ENCODE measurements around the gene MARCHF3.
A peak's percentile ranks its signal among the peaks of the same experiment; 100 is the strongest.
"Not testable (repeated sequence)": the region's sequence is repeated elsewhere in the genome, so short reads cannot be mapped to it uniquely, and the experiment has no call there.

MARCHF3 gene

DNA sequence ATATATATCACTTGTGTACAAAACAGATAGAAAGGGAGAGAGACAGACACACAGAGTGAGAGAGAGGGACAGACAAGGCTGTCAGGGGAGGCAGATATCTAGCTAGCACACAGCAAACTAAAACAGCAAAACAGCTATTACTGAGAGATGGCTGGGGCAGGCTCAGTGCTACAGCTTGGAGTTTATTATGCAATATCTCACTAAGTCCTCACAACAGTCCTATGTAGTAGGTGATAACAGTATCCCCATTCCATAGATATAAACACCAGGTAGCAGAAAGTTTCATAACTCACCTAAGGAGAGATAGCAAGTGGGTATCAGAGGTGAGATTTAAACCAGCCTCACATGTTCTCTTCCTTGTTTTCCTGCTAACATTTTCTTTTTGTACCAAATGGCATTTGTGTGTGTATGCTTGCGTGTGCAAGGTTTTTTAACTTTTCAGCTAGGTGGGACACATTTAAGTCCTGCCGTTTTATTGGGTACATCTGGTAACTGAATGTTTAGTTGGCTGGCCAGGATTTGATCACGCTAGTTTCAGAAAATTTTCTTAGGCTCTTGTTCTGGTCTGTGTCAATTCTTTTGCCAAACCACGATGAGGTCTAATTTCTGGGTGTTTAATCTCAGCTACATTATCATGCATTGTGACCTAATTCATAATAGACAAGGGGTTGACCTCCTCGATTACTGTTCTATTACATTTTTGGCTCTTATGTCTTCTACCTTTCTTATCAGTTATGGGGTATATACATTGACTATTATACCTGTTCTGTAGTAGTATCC lies 148.3 kb downstream of the MARCHF3 start:
- no peak for DNase-seq (ENCODE audit: low spot score)
- FAIRE-seq: no peak

GRCh38 chr5:126878634-126879033 lies 151.7 kb downstream of the MARCHF3 start:
- no peak for FAIRE-seq
- DNase-seq (ENCODE audit: low spot score): no peak

- FAIRE-seq (no peak), DNase-seq (ENCODE audit: low spot score) (no peak)
Observed at GRCh38 chr5:126878085-126878484, 152.3 kb downstream of the MARCHF3 start.

GRCh38 chr5:126877602-126878001 lies 152.8 kb downstream of the MARCHF3 start:
- no peak for DNase-seq (ENCODE audit: low spot score)

GRCh38 chr5:126875303-126875785 lies 155.0 kb downstream of the MARCHF3 start:
- no peak for FAIRE-seq

More at GRCh38 chr5:126877602-126878001, 152.8 kb downstream of the MARCHF3 start:
- FAIRE-seq: no peak

DNA sequence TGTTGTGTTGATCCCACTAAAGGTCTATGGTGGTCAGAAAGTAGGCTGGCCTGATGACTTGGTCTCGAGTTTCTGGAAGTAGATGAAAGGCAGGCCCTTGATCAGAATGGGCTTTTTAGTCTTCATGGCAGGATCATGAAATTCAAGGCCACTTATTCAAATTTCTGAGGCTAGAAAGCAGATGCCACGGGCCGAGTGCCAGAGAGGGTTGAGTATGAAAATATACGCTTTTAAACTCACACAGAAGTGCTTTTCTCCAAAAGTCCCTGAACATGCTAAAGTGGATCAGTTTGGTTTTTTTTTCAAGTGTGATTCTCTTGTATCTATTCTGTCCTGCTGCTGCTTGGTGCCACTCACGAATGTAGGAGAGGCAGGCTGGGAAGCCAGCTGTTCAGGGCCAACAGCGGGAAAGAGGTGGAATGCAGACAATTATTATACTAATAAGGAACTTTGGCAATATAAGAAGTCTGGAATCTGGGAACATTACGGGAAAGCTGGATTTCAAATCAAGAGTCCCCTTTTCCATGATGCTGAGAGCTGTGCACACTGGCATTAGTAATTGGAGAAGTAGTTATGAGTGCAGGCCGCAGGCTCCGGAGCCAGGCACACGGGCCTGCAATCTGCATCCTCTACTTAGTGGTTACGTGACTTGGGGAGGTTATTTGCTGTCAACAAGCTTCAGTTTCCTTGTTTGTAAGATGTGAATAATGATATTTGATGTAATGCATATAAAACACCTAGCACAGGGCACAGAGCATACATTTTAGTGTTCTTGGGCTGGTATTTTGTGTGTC lies 157.6 kb downstream of the MARCHF3 start:
- DNase-seq (ENCODE audit: low spot score) (no peak), FAIRE-seq (no peak)

More at GRCh38 chr5:126875303-126875785, 155.0 kb downstream of the MARCHF3 start:
- DNase-seq (ENCODE audit: low spot score): no peak

GRCh38 chr5:126871441-126871840 lies 158.9 kb downstream of the MARCHF3 start:
- no peak for FAIRE-seq
- DNase-seq (ENCODE audit: low spot score): no peak

DNA sequence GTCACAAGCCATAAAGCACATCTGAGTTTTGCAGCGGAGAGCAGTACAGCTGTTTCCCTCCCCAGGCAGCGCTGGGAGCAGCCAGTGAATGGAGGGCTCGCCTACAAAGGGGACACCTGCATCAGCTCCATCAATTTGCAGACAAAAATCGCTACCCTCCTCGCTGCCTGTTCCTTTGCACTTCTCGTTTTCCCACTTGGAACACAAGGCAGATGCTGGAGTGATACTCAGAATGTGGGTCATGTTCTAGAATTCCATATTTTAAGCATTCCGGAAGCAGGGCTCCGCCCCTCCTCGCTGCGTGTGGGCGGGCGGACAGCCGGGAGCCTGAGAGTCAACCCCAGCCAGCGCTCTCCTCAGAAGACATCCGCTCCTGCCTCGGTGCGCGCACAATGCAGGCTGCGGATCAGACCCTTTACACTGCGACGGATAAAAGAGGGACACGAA lies 161.3 kb downstream of the MARCHF3 start:
- no peak for DNase-seq (ENCODE audit: low spot score)

DNA sequence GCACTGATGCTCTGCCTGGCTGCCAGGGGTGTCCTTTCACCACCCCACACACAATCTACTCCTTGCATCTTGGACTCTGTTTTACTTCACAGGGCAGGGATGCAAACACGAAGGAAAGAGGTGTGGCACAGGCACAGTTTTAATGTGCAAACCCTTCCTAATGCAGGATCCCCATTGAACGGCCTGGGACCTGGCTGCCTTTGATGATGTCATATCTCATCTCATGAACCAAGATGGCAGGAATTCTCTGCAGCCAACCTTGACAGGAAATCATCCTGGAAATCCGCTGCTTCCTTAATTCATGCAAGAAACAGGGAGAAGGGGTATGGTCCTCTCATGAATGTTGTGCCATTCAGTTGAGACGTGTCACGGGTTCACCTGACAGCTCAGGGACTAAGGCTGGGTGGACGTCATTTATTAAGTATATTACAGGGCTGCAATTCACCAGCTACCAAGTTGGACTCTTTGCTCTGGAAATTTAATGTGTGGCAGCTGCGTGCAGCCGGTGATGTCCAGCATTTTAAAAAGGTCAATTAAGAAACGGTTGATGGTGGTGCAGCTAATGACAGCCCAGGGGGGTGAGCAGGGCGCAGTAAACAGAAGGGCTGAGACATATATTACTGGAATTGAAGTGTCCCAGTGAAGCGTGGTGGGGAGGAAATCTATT lies 161.9 kb downstream of the MARCHF3 start:
- DNase-seq (ENCODE audit: low spot score) (no peak), FAIRE-seq (no peak)

More for the DNA sequence above, 161.3 kb downstream of the MARCHF3 start:
- no peak for FAIRE-seq

GRCh38 chr5:126866851-126867636 lies 163.3 kb downstream of the MARCHF3 start:
- DNase-seq (ENCODE audit: low spot score): no peak
- FAIRE-seq: no peak

DNA sequence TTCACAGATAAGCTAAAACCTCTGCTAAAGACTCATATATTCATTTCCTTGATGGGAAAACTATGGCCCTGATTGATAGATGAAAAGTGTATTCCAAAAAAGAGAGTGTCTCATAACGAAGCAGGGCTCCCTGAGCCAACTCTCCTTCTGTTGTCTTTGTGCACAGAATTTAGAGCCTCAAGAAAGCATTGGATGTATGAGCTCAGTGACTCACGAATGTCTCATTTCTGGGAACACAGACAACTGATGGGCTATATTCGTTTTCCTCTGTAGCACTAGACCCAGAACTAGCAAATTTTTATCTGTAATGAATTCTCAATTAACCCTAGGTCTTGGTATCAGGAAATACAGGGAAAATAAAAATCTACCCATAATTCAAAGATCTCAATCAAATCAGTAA lies 165.1 kb downstream of the MARCHF3 start:
- FAIRE-seq: no peak
- DNase-seq (ENCODE audit: low spot score): no peak

GRCh38 chr5:126864042-126864688 lies 166.2 kb downstream of the MARCHF3 start:
- DNase-seq (ENCODE audit: low spot score) (peak; percentile 27), FAIRE-seq (no peak)

DNA sequence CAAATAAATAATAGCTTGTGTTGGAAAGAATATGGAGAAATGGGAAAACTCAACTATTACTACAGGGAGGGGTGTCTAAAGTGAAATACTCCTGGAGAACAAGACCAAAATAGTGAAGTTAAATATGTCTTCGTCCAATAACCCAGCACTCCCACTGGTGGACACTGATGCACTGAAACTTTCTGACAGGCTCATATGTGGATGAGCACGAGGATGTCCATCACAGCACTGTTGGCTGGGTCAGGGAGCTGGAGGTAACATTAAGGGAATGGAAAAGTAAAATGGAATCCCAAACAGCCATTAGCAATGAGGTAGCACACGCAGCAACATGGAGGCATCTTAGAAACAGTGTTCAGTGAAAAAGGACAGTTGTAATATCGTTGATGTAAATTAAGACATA lies 167.0 kb downstream of the MARCHF3 start:
- FAIRE-seq (no peak), DNase-seq (ENCODE audit: low spot score) (no peak)

- DNase-seq (ENCODE audit: low spot score) (no peak), FAIRE-seq (no peak)
Observed at GRCh38 chr5:126858441-126858840, 171.9 kb downstream of the MARCHF3 start.

DNA sequence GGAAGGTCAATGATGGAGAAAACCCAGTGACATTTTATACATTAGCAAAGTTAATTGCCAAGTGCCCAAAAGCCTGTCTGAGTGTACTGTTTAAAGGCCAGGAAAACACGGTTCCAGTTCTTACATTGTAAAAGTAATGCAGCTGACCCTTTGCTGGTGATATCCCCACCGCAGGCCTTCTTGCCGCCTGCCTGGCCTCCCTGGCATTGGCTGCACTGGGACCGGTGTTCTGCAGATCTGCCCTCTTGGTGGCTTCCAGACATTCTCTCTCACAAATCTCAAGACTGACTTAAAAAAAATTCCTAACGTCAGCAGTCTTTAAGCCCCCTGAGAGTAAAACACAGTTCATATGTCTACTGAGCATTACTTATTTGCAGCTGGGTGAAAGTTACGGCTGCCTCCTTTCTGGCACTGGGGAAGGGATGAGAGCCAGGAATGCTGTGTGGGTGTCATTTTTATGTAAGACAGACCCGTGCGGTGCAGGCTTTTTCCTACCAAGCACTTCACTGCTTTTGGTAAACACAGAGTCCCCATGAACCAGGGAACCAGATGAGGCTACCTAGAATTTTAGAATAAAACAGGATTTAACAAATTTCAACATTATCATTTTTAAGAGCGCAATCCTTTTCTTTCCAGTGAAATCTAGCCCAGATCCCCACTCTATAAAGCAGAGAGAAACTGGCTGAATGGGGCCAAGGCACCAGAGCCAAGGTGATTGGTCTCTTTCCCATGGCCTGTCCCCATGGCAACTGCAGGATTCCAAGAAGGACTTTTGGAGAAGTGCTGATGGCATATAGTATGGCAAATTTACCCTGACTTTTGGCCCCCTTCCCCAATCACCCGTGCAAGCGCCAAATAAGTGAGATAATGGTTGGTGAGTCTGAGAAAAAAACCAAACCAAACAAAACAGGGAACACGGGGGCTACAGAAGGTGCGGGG lies 172.6 kb downstream of the MARCHF3 start:
- DNase-seq (ENCODE audit: low spot score) (no peak), FAIRE-seq (no peak)

DNA sequence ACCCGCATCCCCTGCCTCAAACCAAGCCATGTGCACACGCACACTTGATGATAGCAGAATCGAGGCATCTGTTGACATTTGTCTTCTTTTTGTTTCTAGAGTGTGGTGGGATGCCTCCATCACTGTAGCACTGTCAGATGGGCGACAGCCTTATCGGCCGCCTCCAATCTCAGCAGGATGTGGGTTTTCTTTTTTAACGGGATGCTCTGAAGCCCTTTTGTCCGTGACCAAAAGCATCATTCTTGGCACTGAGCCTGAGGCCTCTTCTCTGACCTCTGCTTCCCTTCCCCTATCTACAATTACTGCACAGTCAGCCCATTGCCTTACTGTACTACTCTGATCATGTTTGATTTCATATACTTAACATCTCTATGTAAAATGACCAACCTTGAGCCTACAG lies 175.1 kb downstream of the MARCHF3 start:
- DNase-seq (ENCODE audit: low spot score) (no peak), FAIRE-seq (no peak)

DNA sequence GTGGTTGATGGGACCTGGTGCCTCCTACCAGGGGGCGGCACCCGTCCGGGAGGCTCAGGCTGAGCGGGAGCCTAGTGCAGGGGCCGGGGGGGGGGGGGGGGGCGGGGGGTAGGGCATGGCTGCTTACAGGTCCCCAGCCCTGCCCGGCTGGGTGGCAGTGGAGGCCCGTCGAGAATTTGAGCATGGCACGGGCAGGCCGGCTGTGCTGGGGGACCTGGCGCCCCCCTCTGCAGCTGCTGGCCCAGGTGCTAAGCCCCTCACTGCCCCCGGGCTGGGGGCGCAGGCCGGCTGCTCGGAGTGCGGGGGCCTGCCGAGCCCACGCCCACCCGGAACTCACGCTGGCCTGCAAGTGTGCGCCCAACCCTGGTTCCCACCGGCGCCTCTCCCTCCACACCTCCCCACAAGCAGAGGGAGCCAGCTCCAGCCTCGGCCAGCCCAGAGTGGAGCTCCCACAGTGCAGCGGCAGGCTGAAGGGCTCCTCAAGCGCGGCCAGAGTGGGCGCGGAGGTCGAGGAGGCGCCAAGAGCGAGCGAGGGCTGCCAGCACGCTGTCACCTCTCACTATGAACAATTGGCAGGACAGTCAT lies 175.7 kb downstream of the MARCHF3 start:
- FAIRE-seq (no peak), DNase-seq (ENCODE audit: low spot score) (no peak)

DNA sequence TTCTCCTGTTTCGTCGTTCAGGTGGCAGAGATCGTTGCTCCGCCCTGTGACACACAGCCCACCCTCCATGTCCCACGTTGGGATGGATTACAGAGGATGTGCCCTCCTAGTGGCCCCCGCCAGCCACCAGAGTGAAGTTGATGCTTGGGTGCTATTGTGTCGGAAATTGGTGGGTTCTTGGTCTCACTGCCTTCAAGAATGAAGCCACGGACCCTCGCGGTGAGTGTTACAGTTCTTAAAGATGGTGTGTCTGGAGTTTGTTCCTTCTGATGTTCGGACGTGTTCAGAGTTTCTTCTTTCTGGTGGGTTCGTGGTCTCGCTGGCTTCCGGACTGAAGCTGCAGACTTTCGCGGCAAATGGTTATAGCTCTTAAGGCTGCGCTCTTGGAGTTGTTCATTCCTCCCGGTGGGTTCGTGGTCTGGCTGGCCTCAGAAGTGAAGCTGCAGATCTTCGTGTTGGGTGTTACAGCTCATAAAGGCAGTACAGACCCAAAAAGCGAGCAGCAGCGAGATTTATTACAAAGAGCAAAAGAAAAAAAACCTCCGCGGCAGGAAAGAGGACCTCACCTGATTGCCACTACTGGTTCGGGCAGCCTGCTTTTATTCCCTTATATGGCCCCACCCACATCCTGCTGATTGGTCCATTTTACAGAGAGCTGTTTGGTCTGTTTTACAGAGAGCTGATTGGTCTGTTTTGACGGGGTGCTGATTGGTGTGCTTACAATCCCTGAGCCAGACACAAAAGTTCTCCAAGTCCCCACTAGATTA lies 176.6 kb downstream of the MARCHF3 start:
- DNase-seq (ENCODE audit: low spot score); FAIRE-seq: not testable (repeated sequence)

Data from urothelium cell line (cell line).